T-helper 1 cell treated with Interleukin-12 subunit alpha and Interleukin-12 subunit beta and Interleukin-4 antibody, amounts not matched to agents 30 μg/mL and 1 μg/mL, for 36 hours (primary cell): ENCODE results near the gene B4GALT2.

ENCODE experiments used
- H3K27ac Mint-ChIP-seq: one replicate; pipeline ENCODE4 v1.8.0; 2021; ENCODE audit warnings: mild to moderate bottlenecking, mixed read lengths
- H3K27me3 Mint-ChIP-seq: one replicate; pipeline ENCODE4 v1.8.0; 2021; ENCODE audit warnings: low read depth, mixed read lengths
- H3K36me3 Mint-ChIP-seq: one replicate; pipeline ENCODE4 v1.8.0; 2021; ENCODE audit warnings: low read depth, mixed read lengths
- H3K4me1 Mint-ChIP-seq: one replicate; pipeline ENCODE4 v1.8.0; 2021; ENCODE audit warnings: low read depth, mixed read lengths
- H3K4me3 Mint-ChIP-seq: one replicate; pipeline ENCODE4 v1.8.0; 2021; ENCODE audit warnings: mild to moderate bottlenecking, moderate library complexity, mixed read lengths
- H3K9me3 Mint-ChIP-seq: one replicate; pipeline ENCODE4 v1.8.0; 2021; ENCODE audit warnings: mixed read lengths

B4GALT2 gene

DNA sequence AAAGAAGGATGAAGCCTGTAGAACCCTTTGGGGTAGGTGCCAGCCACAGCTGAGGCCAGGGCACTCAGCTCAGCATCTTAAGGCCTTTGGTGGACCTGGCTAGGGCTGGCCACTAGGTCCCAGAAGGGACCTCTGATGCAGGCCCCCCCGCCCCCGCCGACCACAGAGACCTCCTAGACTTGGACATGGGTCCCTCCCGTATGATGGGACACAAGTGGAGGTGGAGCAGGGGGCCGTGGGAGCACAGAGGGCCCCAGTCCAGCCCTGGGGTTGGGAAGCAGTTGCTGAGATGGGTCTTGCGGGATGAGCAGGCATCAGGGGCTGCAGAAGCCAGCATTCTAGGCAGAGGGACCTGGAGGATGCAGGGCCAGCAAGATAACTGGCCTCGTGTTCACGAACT is 3.2 kb downstream of the B4GALT2 start:
- Mint-ChIP-seq H3K27me3 (no peaks in the 10 kb centered on the region), H3K36me3 (peaks cover 12% of the 10 kb centered on the region), H3K27ac (no peak overlapping the region), H3K4me3 (no peak overlapping the region), H3K9me3 (no peaks in the 10 kb centered on the region), H3K4me1 (peaks cover 23% of the 10 kb centered on the region)

DNA sequence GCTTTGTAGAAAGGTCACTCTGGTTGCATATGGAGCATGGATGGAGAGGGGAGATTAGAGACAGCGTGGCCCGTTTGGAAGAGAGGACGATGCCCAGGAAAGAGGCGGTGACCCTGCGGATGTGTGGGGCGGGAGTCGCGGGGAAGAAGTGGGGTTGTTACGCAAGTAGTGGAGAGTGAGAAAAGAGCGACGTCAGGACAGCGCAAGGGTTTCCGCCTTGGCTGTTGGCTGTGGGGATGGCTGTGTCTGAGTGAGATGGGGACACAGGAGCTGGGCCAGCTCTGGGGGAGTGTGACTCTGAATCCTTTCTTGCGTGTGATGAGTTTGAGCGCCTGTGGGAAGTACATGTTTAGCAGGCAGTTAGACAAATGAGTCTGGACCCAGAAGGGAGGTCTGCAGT is 3.8 kb downstream of the B4GALT2 start:
- no peak overlapping the region for H3K4me3 Mint-ChIP-seq
- H3K27ac Mint-ChIP-seq: no peak overlapping the region
- peaks cover 18% of the 10 kb centered on the region for H3K4me1 Mint-ChIP-seq
- no peaks in the 10 kb centered on the region for H3K9me3 Mint-ChIP-seq
- H3K36me3 Mint-ChIP-seq: peaks cover 6% of the 10 kb centered on the region
- H3K27me3 Mint-ChIP-seq: no peaks in the 10 kb centered on the region

DNA sequence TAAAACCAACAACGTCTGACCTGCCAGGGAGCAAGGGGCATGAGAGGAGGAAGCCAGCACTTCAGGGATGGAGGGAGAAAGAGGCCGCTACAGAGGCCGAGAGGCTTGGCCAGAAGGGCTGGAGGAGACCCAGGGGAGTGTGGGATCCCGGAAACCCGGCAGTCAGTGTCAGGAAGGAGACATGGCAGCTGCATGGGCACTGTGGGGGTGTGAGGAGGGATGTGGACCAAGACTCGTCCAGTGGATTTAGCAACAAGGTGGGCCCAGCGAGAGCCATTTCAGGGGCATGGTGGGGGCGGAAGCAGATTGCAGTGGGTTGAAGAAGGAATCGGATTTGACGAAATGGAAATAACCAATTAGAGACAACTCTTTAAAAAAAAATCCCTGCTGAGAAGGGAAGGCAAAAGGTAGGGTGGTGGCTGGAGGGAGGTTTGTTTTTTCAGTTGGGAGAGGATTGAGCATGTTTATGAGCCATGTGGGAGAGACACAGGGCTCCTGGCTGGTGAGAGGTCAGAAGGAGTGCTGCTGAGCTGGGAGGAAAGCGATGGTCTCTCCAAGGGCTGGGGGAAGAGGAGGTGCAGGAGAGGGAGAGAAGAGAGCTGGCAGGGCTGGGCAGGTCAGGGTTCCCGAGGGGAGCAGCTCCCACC is 4.4 kb downstream of the B4GALT2 start:
- no peak overlapping the region for H3K27ac Mint-ChIP-seq
- no peak overlapping the region for H3K4me3 Mint-ChIP-seq
- H3K36me3 Mint-ChIP-seq: peaks cover 2% of the 10 kb centered on the region
- H3K9me3 Mint-ChIP-seq: no peaks in the 10 kb centered on the region
- H3K27me3 Mint-ChIP-seq: no peaks in the 10 kb centered on the region
- H3K4me1 Mint-ChIP-seq: peaks cover 16% of the 10 kb centered on the region

GRCh38 chr1:43984855-43985254 is 5.8 kb downstream of the B4GALT2 start:
- H3K4me1 Mint-ChIP-seq: peaks cover 11% of the 10 kb centered on the region
- H3K36me3 Mint-ChIP-seq: peaks cover under 1% of the 10 kb centered on the region

GRCh38 chr1:43985984-43986595 is 7.1 kb downstream of the B4GALT2 start:
- Mint-ChIP-seq H3K4me3 (no peak overlapping the region), H3K4me1 (peaks cover 4% of the 10 kb centered on the region), H3K9me3 (no peaks in the 10 kb centered on the region), H3K27ac (no peak overlapping the region), H3K27me3 (no peaks in the 10 kb centered on the region), H3K36me3 (no peaks in the 10 kb centered on the region)

More at GRCh38 chr1:43984855-43985254, 5.8 kb downstream of the B4GALT2 start:
- H3K4me3 Mint-ChIP-seq: no peak overlapping the region
- no peak overlapping the region for H3K27ac Mint-ChIP-seq
- H3K27me3 Mint-ChIP-seq: no peaks in the 10 kb centered on the region
- no peaks in the 10 kb centered on the region for H3K9me3 Mint-ChIP-seq

- Mint-ChIP-seq H3K4me3 (no peak overlapping the region), H3K27ac (no peak overlapping the region), H3K4me1 (peaks cover 4% of the 10 kb centered on the region)
Observed at GRCh38 chr1:43986712-43987111, 7.7 kb downstream of the B4GALT2 start.

GRCh38 chr1:43987159-43987902 is 8.3 kb downstream of the B4GALT2 start:
- no peak overlapping the region for H3K27ac Mint-ChIP-seq
- H3K4me1 Mint-ChIP-seq: peaks cover 7% of the 10 kb centered on the region
- H3K36me3 Mint-ChIP-seq: no peaks in the 10 kb centered on the region
- H3K27me3 Mint-ChIP-seq: no peaks in the 10 kb centered on the region
- H3K4me3 Mint-ChIP-seq: no peak overlapping the region
- H3K9me3 Mint-ChIP-seq: no peaks in the 10 kb centered on the region

More at GRCh38 chr1:43986712-43987111, 7.7 kb downstream of the B4GALT2 start:
- no peaks in the 10 kb centered on the region for H3K9me3 Mint-ChIP-seq
- no peaks in the 10 kb centered on the region for H3K36me3 Mint-ChIP-seq
- H3K27me3 Mint-ChIP-seq: no peaks in the 10 kb centered on the region

- peak overlapping the region; percentile 94 for H3K4me3 Mint-ChIP-seq
- H3K36me3 Mint-ChIP-seq: no peaks in the 10 kb centered on the region
- no peaks in the 10 kb centered on the region for H3K27me3 Mint-ChIP-seq
- no peak overlapping the region for H3K27ac Mint-ChIP-seq
- H3K9me3 Mint-ChIP-seq: no peaks in the 10 kb centered on the region
- H3K4me1 Mint-ChIP-seq: peaks cover 11% of the 10 kb centered on the region
Observed at GRCh38 chr1:43990271-43991199, 11.5 kb downstream of the B4GALT2 start.

DNA sequence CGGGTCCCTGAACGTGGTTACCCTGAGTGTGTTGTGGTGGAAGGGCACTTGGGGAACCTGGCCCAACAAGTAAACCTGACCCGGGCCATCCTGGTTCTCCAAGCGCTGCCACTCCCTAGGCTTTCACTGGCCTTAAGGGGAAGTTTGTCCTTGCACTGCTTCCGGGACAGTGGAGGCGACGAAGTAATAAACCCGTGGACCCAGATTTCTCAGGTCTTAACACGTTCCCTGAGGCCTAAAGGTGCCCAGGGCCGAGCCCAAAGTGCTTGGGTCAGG is 12.1 kb downstream of the B4GALT2 start:
- H3K27ac Mint-ChIP-seq: no peak overlapping the region
- H3K4me3 Mint-ChIP-seq: peak overlapping the region; percentile 94
- H3K36me3 Mint-ChIP-seq: no peaks in the 10 kb centered on the region
- H3K9me3 Mint-ChIP-seq: no peaks in the 10 kb centered on the region
- H3K4me1 Mint-ChIP-seq: peaks cover 11% of the 10 kb centered on the region
- no peaks in the 10 kb centered on the region for H3K27me3 Mint-ChIP-seq

- Mint-ChIP-seq H3K4me3 (peak within 1 kb of the TSS; percentile 94), H3K4me1 (peaks cover 11% of the 10 kb centered on the region), H3K36me3 (no peaks in the 10 kb centered on the region), H3K27ac (peak within 1 kb of the TSS; percentile 85), H3K9me3 (no peaks in the 10 kb centered on the region), H3K27me3 (no peaks in the 10 kb centered on the region)
Observed at GRCh38 chr1:43991476-43992231, 12.6 kb downstream of the B4GALT2 start, which contains the start of gene CCDC24. Gene CCDC24 (plus strand): TSS chr1:43991599. CDS start chr1:43991879, 280 bp downstream.

GRCh38 chr1:43992232-43992995 is 13.4 kb downstream of the B4GALT2 start:
- no peaks in the 10 kb centered on the region for H3K27me3 Mint-ChIP-seq
- H3K4me3 Mint-ChIP-seq: peak overlapping the region; percentile 94
- H3K9me3 Mint-ChIP-seq: no peaks in the 10 kb centered on the region
- H3K4me1 Mint-ChIP-seq: peaks cover 11% of the 10 kb centered on the region
- no peaks in the 10 kb centered on the region for H3K36me3 Mint-ChIP-seq
- H3K27ac Mint-ChIP-seq: no peak overlapping the region

GRCh38 chr1:43993206-43993914 is 14.3 kb downstream of the B4GALT2 start:
- Mint-ChIP-seq H3K27ac (no peak overlapping the region), H3K36me3 (no peaks in the 10 kb centered on the region), H3K27me3 (no peaks in the 10 kb centered on the region), H3K9me3 (no peaks in the 10 kb centered on the region), H3K4me3 (no peak overlapping the region), H3K4me1 (peaks cover 11% of the 10 kb centered on the region)

DNA sequence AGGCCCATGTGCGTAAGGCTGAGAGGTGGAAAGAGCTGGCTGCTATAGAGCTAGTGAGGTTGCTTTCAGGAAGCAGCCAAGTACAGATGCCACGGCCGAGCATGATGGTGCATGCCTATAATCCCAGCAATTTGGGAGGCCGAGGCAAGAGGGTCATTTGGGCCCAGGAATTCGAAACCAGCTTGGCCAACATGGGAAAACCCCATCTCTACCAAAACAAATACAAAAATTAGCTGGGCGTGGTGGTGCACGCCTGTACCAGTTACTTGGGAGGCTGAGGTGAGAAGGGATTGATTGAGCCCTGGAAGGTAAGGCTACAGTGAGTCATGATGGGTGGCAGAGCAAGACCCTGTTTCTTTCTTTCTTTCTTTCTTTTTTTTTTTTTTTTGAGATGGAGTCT is 15.1 kb downstream of the B4GALT2 start:
- no peaks in the 10 kb centered on the region for H3K27me3 Mint-ChIP-seq
- H3K4me1 Mint-ChIP-seq: peaks cover 12% of the 10 kb centered on the region
- no peaks in the 10 kb centered on the region for H3K36me3 Mint-ChIP-seq
- no peak overlapping the region for H3K4me3 Mint-ChIP-seq
- no peaks in the 10 kb centered on the region for H3K9me3 Mint-ChIP-seq
- H3K27ac Mint-ChIP-seq: no peak overlapping the region
